ENCODE results near the gene NCOA6.
A peak's percentile ranks its signal among the peaks of the same experiment; 100 is the strongest.
"Not testable (repeated sequence)": the region's sequence is repeated elsewhere in the genome, so short reads cannot be mapped to it uniquely, and the experiment has no call there.

The NCOA6 gene

DNA sequence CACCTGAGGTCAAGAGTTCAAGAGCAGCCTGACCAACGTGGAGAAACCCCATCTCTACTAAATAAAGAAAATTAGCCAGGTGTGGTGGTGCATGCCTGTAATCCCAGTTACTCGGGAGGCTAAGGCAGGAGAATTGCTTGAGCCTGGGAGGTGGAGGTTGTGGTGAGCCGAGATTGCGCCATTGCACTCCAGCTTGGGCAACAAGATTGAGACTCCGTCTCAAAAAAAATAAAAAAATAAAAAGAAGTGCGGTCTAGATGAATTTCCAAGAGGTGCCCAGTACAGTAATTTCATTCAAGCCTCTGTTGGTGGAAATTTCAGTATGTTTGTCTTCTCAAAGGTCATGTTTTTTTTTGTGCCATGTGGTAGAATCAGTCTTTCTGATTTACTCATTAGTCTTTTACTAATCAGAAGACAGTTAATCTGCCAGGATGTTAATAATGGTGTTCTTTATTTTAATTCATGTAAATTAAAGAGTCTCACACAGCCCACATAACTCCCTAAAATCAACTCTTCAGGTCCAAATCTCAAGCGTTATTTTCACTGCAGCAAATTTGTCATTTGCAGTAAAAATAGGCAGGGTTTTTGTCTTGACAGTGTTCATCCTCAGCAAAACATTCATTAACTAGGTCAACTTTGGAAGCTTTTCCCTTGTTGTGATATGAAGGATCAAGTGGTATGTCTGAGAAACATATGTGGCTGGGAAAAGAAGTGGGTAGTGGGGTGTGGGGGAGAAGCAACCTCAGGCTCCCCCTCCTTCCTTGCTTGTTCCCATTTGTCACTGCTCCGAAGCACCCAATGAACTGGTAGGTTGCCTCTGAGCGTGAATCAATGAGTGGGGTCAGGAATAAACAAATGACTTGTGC is 108.0 kb downstream of the NCOA6 start:
- no peak for DNase-seq (ENCODE audit: low spot score)

DNA sequence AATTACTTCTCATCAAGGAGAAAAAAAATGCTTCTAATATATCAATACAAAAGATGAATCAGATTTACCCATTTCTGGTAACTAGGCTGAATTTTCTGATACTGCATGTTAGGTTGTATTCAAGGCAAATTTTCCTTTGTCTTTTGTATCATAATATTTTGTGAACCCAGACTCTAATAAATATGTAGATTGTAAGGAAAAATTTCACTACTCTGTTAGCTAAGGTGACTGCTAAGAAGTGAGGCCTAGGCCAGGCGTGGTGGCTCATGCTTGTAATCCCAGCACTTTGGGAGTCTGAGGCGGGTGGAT is 108.6 kb downstream of the NCOA6 start:
- no peak for DNase-seq (ENCODE audit: low spot score)

DNA sequence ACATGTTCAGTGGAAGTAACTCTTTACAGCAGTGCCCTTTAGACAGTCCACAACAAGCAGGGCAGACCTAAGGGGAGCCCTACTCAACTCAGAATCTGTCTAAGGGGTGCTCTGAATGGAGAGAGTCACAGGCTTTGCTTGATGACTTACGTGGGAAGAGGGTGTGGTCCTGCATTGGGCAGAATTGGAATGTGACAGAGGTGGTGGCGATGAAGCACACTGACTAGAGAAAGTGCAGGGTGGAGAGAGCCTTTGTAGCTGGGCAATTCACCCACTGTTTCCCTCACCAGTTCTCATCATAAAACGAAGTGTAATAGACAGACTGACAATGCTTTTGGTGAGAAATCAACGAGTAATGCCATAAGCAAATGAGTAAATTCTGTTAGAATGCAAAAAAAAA is 110.1 kb downstream of the NCOA6 start:
- DNase-seq (ENCODE audit: low spot score), result no peak

DNA sequence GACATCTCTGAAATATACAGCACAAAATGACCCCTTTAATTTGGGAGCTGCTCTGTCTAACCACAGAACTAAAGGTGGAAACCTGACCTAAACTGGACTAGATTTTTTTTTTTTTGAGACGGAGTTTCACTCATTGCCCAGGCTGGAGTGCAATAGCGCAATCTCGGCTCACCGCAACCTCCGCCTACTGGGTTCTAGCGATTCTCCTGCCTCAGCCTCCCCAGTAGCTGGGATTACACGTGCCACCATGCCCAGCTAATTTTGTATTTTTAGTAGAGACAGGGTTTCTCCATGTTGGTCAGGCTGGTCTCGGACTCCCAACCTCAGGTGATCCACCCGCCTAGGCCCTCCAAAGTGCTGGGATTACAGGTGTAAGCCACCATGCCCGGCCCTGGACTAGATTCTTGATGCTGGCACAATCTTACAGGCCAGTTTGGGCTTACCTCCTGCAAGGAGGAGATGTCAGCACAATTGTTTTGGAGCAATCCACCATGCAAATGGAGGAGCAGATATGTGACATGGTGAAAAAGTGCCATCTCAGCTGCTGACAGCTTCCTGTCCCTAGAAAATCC is 111.4 kb downstream of the NCOA6 start:
- DNase-seq (ENCODE audit: low spot score), result not testable (repeated sequence)

DNA sequence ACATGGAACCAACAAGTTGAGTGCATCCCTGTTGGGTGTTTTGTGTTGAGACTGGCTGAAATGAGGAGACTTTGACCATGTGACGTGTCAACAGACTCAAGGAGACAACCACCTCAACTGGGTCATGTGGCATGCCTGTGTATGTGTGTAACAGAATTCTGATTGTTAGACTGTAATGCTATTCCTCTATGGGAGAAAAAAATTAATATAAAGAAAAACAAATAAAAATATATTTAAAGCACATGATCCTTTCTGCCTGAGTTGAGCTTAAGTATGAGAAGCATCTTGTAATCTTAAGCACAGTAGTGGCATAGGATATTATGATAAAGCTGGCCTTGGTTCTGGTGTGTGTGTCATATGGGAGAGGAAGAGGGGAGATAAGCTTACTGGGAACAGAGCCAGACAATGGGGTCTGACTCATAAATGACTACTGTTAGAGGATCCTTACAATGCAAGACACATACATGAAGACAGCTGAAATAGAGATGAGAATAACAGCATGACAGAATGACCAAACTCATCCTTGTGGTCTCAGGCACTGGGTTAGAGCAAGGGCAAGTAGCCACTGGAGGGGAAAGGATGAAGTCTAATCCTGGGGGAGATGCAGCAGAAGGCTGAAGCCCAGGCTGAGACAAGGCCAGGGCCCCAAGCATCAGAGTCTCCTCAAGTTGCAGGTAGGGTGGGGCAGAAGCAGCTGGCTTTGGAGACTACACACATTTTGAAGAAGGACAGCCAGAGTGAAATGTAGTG is 112.1 kb downstream of the NCOA6 start:
- peak; percentile 21 for DNase-seq (ENCODE audit: low spot score)

DNA sequence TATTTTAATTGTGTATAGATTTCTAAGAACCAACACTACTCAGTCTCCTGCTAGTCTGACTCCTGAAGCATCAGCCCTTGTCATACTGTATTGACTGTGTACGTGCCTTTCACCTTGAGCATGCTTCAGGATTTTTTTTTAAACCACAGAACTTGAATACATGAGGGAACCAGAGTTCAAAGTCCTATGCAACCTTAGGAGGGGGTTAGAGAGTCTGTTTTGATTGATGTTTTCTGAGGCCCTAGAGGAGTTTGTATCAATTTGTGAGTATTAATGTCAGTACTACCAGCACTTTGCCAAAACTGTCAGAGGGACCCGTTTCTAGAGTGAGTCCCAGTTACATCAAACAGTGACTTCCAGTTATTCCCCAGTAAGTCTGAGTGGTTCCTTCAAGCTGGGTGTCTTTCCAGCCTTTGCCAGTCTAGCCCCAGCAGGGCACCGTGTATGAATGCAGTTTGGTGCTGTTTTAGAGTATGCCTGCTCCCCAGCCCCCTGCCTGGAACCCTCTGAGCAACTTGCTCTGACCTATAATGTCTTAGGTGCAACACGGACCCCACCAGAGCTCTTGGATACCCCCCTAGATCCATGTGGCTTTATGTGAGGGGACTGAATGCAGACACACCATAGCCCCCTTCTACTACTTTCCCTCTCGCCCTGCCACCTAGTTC is 112.8 kb downstream of the NCOA6 start:
- DNase-seq (ENCODE audit: low spot score), result no peak

DNA sequence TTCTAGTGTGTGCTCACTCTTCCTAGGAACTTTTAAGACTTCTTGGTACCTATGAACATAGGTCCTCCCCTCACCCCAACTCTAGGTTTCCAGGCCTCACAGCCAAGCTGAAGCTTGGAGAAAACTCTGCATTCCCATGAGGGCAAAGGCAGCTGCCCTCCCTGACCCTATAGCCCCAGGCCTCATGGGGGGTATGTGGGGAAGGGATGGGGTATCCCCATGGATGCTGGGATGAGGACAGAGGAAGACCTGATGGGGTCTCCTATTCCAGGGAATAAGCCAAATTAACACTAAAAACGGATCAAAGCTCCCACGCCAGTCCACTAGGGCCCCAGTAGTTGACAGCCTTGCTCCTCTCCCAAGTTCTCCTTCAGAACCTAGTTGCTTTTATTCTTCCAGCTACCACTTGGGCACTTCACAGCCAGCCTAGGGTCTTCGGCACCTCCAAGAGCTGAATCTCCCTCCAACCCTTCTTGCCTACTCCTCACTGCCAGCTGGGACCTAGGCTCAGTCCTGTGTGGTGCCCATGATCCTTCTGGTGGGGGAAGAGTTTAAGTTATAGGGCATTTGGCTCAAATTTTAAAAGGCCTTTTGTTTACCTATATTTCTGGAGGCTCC is 113.5 kb downstream of the NCOA6 start:
- no peak for DNase-seq (ENCODE audit: low spot score)

DNA sequence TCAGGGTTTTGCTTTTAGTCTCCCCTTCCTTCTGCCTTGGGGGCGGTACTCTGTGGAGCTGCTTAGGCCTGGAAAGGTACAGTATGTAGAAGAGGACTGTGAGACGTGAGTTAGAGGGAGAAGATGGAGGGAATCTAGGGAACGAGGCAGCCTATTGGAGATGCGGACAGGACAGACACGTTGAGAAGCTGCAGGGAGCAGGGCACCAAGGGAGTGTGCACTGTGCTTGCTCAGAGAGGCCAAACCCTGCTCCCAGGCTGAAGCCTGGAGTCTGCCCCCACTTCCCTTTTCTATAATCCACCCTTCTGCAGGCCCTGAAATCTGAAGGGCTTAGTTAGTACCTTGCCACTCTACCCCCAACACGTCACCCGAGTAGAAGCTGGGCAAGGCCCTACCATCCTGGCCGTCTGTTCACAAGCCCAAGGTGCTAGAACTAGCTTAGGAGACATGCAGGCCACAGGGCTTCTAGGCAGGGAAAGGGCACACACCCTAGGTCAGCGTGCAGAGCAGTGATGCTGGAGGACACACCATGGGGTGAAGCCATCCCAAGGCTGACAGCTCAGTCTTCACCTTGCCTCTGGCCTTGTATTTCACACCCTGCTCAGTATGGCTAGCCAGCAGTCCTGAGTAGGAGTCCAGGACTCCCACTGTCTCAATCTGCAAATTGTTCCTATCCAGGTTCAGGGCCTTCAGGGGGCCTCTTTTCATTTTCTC is 114.4 kb downstream of the NCOA6 start:
- no peak for DNase-seq (ENCODE audit: low spot score)

DNA sequence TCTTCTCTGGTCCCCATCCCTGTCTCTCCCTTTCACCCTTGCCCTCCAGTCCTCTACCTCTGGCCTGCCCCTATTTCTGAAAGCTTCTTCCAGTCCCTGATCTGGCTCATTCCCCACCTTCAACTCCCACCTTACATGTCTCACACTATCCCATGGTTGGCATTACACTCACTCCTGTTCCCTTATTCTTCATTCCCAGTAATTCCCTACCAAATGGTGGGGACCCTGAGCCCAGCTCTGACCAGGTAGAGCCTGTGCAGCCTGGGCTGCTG is 114.9 kb downstream of the NCOA6 start:
- no peak for DNase-seq (ENCODE audit: low spot score)

DNA sequence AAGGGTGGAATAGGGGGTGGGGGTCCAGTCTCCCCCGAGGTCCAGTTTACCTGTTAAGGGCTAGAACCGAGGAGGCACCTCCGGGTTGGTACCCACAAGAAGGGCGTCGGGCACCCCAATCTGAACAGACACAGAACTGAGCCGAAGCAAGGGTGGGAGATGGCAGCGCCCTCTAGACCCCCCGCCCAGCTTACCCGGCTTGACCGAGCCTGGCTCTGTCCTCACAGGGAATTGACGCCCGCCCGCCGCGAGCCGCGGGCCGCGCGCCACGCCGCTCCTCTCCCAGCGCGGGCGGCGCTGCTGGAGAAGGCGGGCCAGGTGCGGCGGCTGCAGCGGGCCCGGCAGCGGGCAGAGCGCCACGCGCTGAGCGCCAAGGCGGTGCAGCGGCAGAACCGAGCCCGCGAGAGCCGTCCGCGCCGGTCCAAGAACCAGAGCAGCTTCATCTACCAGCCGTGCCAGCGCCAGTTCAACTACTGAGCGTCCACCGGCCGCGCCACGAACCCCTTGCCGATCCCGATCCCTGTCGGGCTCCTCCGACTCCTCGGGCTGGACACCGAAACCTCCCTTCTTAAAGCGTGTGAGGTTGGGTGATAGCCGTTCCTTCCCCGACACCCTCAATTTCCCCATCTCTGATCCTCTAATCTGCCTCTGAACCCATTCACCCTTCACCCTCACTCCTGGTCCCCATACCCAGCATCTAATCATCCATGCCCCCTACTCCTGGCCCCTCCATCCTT is 115.5 kb downstream of the NCOA6 start:
- peak; percentile 4 for DNase-seq (ENCODE audit: low spot score)

DNA sequence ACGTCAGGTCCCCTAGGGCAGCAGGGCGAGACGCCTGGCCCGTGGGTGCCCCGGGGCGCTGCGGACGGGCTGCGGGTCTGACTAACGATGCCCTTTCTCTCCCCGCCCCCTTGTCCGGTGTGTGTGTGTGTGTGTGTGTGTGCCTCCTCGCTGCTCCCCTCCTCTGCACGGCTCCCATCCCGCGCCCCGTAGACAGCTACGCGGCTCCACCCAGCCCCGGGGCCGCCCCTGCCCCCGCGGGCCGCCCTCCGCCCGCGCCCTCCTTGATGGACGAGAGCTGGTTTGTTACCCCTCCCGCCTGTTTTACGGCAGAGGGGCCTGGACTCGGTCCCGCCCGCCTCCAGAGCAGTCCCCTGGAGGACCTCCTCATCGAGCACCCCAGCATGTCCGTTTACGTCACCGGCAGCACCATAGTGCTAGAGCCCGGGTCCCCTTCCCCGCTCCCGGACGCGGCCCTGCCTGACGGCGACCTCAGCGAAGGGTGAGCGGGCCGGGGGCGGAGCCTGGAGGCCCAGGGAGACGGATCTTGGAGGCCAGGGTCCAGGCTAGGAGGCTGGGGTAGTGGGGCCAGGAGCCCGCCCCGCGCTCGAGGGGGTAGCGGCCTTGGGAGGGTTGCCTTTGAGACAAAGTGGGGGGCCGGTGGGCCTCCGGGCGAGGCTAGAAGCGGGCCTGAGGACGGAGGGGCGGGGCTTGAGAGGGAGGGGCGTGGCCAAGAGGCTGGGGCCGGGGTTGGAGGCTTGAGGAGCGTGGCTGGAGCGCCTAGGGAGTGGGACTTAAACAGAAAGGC is 116.2 kb downstream of the NCOA6 start:
- peak; percentile 83 for DNase-seq (ENCODE audit: low spot score)

DNA sequence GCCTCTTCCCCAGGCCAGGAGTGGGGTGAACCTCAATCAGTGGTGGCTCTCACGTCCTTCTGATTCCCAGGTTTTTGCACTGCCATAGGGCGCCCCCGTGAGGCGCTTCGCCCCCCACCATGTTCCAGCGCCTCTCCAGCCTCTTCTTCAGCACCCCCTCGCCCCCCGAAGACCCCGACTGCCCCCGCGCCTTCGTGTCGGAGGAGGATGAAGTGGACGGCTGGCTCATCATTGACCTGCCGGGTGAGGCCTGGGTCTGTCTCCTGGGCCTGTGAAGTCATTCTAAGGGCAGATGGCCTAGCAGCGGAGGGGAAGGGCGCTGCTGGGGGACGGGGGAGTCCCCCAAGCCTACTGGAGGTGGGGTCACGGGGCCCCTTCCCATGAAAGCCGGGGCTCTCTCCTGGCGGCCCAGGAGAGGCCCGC is 116.8 kb downstream of the NCOA6 start:
- peak; percentile 56 for DNase-seq (ENCODE audit: low spot score)

DNA sequence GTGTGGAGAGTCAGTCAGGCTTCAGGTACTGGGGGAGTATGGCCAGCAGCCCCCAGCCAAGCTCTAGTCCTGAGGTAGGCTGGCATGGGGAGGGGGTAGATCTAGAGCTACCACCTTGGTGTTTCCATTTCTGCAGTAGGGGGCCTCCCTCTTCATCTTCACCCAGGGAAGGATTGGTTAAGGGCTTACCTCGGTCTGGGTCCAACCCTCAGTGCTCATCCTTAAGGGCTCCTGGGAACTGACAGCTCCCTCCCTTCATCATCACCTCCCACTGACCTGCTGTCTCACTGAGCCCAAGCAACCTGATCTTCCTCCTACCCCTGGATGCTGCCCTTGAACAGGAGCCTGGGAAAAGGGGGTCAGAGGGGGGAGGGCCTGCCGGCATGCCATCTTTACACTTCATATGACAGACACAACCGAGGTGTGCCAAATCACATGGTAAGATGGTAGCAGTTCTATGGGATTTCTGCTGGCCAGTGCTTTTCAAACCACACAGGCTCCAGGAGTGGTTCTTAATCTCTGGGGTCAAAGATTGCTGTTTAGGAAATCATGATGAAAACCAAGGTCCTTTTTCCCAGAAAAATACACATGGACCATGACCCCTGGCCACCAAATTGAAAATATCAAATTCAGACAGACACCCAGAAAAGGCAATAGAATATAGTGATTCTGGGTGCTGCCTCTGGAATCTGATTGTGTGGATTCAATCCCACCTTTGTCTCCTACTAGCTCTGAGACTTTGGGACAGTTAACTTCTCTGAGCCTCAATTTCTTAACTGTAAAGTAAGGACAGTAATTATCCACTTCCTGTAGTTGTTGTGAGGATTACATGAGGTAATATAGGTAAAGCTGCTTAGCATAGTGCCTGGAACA is 118.3 kb downstream of the NCOA6 start:
- DNase-seq (ENCODE audit: low spot score), result no peak

DNA sequence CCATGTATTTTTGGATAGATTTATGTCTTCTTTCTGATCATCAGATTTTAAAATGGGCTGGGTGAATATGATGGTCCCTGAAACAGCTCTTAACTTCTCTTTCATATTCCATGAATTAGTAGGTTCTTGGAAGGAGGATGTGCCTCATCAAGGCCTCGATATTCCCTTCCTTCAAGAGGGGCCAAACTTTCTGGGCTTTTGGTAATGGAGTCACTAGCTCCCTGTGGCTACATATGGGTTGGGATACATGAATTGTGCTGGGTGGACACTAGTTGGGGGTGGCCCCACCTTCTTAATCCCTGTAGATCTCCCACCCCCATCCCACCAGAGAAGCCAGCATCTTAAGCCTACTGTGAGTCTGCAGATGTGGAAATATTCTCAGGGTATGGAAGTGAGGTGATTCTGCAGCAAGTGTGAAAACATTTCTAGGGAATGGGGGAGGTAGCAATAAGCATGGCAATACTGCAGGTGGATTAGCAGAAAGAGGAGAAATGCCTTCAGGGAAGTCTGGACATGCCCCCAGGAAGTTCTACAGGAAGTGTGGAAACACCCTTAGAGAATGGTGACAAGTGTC is 119.1 kb downstream of the NCOA6 start:
- no peak for DNase-seq (ENCODE audit: low spot score)

DNA sequence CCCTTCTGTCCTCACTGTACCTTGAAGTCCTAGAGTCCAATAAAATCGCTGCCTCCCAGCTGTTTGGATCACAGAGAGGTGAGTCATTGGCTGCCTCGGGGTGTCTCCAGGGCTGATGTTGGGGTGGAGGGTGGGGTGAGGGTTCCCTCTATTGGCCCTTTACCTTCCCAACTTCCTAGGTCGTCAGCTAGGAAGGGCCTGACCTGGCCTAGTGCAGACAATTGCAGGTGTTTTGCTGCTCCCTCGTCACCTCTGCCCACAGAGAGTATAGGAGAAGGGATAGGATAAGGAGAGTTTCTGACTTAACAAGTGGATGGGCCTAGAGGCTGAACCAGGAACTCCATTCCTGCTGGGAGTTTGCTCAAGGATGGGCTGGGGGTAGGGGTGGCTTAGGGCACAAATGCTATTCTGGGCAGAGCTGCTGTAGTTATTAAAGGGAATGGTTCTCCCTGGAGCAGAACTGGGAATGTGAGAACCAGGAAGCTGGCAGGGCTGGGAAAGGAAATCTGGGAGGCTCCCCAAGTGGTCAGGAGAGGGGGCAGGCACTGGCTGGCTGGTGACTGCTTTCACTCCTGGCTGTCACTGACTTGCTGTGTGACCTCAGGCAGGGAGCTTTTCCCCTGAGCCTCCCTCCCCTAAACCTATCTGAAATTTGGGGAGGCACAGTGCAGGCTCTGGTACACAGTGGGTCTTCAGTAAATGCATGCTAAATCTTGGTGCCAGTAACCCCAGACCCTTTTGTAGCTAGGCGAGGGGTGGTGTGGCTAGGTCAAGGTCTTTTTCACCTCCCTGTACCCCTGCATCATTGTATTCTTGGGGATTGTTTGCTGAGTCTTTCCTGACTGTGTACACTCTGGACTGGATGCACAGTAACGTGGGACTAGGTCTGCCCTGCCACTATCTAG is 119.8 kb downstream of the NCOA6 start:
- DNase-seq (ENCODE audit: low spot score), result peak; percentile 16

DNA sequence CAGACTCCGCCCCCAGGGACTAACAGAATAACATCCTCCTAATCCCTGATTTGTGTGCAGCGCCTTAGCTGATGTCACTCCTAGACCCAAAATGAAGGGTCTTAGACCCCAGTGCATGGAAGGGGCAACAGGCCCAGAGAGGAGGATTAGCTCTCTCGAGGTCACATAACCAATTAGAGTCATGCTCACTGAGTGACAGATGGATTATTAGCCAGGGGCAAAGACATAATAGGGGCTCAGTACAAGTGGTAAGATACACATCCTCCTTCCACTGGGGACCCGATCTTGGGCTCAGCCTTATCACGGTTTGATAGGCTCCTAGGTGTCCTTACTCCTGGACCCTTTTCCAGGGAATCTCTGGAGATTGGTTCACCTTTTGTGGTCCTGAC is 120.4 kb downstream of the NCOA6 start:
- no peak for DNase-seq (ENCODE audit: low spot score)

DNA sequence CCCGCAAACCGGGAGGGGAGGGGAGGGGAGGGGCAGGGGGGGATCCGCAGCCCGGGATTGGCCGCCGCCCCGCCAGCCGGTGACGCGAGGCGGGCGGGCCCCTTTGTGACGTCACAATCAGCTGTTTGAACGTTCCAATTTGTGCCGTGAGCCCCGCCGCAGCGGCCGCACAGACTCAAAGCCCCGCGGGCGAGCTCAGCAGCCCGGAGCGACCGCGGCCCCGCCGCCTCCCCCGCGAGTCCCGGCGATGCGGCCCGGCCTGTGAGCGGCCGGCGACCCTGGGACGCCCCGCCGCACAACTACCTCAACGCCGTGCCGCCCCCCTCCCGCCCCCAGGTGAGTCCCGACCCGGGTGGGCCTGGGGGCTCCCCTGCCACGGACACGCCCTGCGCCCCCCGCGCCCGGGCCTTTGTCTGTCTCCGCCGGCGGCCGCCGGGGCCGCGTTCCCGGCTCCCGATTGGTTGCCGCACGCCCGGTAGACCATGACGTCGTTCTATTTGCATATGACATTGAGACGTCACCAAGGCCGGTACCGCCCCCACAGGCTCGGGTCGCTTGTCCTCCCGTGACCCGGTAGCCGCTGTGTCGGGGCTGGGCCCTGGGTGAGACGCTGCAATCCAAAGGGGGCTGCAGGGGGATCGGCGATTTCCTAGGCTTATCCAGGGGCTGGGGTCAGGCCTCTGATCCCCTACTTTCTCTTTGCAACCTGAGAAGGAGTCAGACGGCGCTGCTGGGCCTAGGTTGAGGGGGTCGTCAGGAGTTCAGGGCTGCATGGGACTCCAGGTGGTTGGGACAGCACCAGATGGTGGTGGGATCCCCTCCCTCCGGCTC is 121.1 kb downstream of the NCOA6 start, which contains the start of gene TP53INP2:
TP53INP2 (plus strand) TSS at position 168 of the 831 bp plus-strand sequence. CDS start 4,396 bp downstream, outside the sequence.
- peak; percentile 84 for DNase-seq (ENCODE audit: low spot score)

Measured in CD4-positive, alpha-beta T cell treated with Interleukin-2 at 100 ng/mL for 4 hours (primary cell).